Raji (cell line): ENCODE results near the gene USP8.

ENCODE experiments used
- POLR2A ChIP-seq: IDR thresholded peaks from 2 replicates; pipeline ENCODE4 v1.6.1; 2011; ENCODE audit warnings: low read depth, low read length, control low read depth; ENCODE audit not compliant: insufficient read depth

Gene USP8

GRCh38 chr15:50519740-50520425 lies 95.7 kb downstream of the USP8 start:
- no peak for TF ChIP-seq POLR2A

- TF ChIP-seq POLR2A: no peak
Measured at GRCh38 chr15:50523851-50524251, 99.6 kb downstream of the USP8 start.

GRCh38 chr15:50531163-50531562 lies 107.0 kb downstream of the USP8 start:
- no peak for TF ChIP-seq POLR2A

GRCh38 chr15:50531766-50532165 lies 107.6 kb downstream of the USP8 start:
- no peak for TF ChIP-seq POLR2A

- no peak for TF ChIP-seq POLR2A
Measured at GRCh38 chr15:50542887-50543210, 118.6 kb downstream of the USP8 start.

GRCh38 chr15:50543556-50543955 lies 119.4 kb downstream of the USP8 start:
- TF ChIP-seq POLR2A: no peak

- TF ChIP-seq POLR2A: no peak
Measured at GRCh38 chr15:50544368-50544767, 120.2 kb downstream of the USP8 start.

GRCh38 chr15:50546566-50546965 lies 122.4 kb downstream of the USP8 start, which contains the start of gene USP50:
Gene USP50, minus strand, starts transcription at chr15:50546666. Its CDS starts 141 bp downstream, at chr15:50546525.
- no peak for TF ChIP-seq POLR2A

- no peak for TF ChIP-seq POLR2A
Measured at GRCh38 chr15:50549326-50549725, 125.1 kb downstream of the USP8 start.

GRCh38 chr15:50552238-50552637 lies 128.0 kb downstream of the USP8 start:
- no peak for TF ChIP-seq POLR2A

GRCh38 chr15:50556642-50557371 lies 132.6 kb downstream of the USP8 start:
- TF ChIP-seq POLR2A: no peak

GRCh38 chr15:50558012-50558411 lies 133.8 kb downstream of the USP8 start:
- TF ChIP-seq POLR2A: no peak

- no peak for TF ChIP-seq POLR2A
Measured at GRCh38 chr15:50562735-50563640, 138.8 kb downstream of the USP8 start.

- no peak for TF ChIP-seq POLR2A
Measured at GRCh38 chr15:50563756-50564155, 139.6 kb downstream of the USP8 start.
